A549 (cell line): ENCODE measurements around the gene BTBD18. TPM values are rescaled to one million over a fixed set of nuclear protein-coding genes. Genes with fewer than 3 reads are reported as not detected.
A peak's percentile ranks its signal among the peaks of the same experiment; 100 is the strongest.

Experiments
- CBX2 ChIP-seq: fragments of 200-600 bp; sonication (generic); IDR thresholded peaks from 2 replicates; pipeline ENCODE4 v1.6.1; 2016; ENCODE audit warnings: low read depth, mild to moderate bottlenecking, borderline replicate concordance
- CBX8 ChIP-seq: fragments of 200-600 bp; sonication (generic); IDR thresholded peaks from 2 replicates; pipeline ENCODE4 v1.6.1; 2016
- CEBPB ChIP-seq, 2 experiments: fragments of >200 bp in 1 of 2; sonication (Bioruptor Twin) in 1 of 2; formaldehyde crosslinking in 1 of 2; IDR thresholded peaks; 2 replicates each; pipeline ENCODE4 v1.6.1; 2012 to 2016
- CHD2 ChIP-seq: fragments of 150-350 bp; IDR thresholded peaks from 2 replicates; pipeline ENCODE4 v1.6.1; 2014; ENCODE audit warnings: low read length; ENCODE audit not compliant: partially characterized antibody
- EP300 ChIP-seq, 2 experiments: fragments of >200 bp; sonication (Bioruptor Twin); formaldehyde crosslinking; IDR thresholded peaks; 2 replicates in 1 of 2; 3 replicates in 1 of 2; pipeline ENCODE4 v1.6.1; 2016 to 2017
- FOSB ChIP-seq: fragments of 250-450 bp; sonication (Bioruptor Pico); IDR thresholded peaks from 2 replicates; pipeline ENCODE4 v1.5.0; 2020; ENCODE audit warnings: mild to moderate bottlenecking, moderate library complexity
- FOSL2 ChIP-seq, 2 experiments: fragments of 450-650 bp in 1 of 2; fragments of >200 bp in 1 of 2; sonication (Bioruptor Twin) in 1 of 2; formaldehyde crosslinking; IDR thresholded peaks; 2 replicates each; pipeline versions ENCODE4 v1.5.0 to v1.6.1; 2016 to 2020; ENCODE audit warnings: mild to moderate bottlenecking in 1 of 2, moderate library complexity in 1 of 2
- FOXS1 ChIP-seq: fragments of 250-450 bp; sonication (Bioruptor Pico); IDR thresholded peaks from 2 replicates; pipeline ENCODE4 v1.5.0; 2020; ENCODE audit warnings: mild to moderate bottlenecking, moderate library complexity
- GATA3 ChIP-seq: IDR thresholded peaks from 2 replicates; pipeline ENCODE4 v1.6.1; 2012; ENCODE audit warnings: borderline replicate concordance
- HDAC2 ChIP-seq: fragments of 200-600 bp; sonication (generic); IDR thresholded peaks from 2 replicates; pipeline ENCODE4 v1.6.1; 2016
- HOXA7 ChIP-seq: fragments of 250-450 bp; sonication (Bioruptor Pico); IDR thresholded peaks from 2 replicates; pipeline ENCODE4 v1.5.0; 2020; ENCODE audit warnings: mild to moderate bottlenecking, moderate library complexity
- KDM1A ChIP-seq: fragments of 200-600 bp; sonication (generic); IDR thresholded peaks from 2 replicates; pipeline ENCODE4 v1.6.1; 2016; ENCODE audit warnings: low read depth, mild to moderate bottlenecking
- KDM5A ChIP-seq: fragments of 200-600 bp; sonication (generic); IDR thresholded peaks from 2 replicates; pipeline ENCODE4 v1.6.1; 2016; ENCODE audit warnings: antibody characterized with exemption, mild to moderate bottlenecking
- MYC ChIP-seq: IDR thresholded peaks from 2 replicates; pipeline ENCODE4 v1.6.1; 2012; ENCODE audit warnings: mild to moderate bottlenecking, inconsistent platforms, low read length, improper control_type of control experiment, borderline replicate concordance
- NFE2L2 ChIP-seq: fragments of 150-350 bp; conservative IDR thresholded peaks from 2 replicates; pipeline ENCODE4 v1.6.1; 2014; ENCODE audit warnings: low read length
- NPAS2 ChIP-seq: fragments of 250-450 bp; sonication (Bioruptor Pico); IDR thresholded peaks from 2 replicates; pipeline ENCODE4 v1.8.0; 2022; ENCODE audit warnings: mild to moderate bottlenecking, moderate library complexity, borderline replicate concordance
- POLR2A ChIP-seq: IDR thresholded peaks from 2 replicates; pipeline ENCODE4 v1.6.1; 2012; ENCODE audit warnings: mild to moderate bottlenecking, low read length
- POLR2AphosphoS2 ChIP-seq: conservative IDR thresholded peaks from 2 replicates; pipeline ENCODE4 v1.6.1; 2012; ENCODE audit warnings: low read length, improper control_type of control experiment, inconsistent platforms
- RAD21 ChIP-seq, 2 experiments: fragments of >200 bp in 1 of 2; sonication (Bioruptor Twin) in 1 of 2; formaldehyde crosslinking in 1 of 2; IDR thresholded peaks in 1 of 2; conservative IDR thresholded peaks in 1 of 2; 2 replicates in 1 of 2; 3 replicates in 1 of 2; pipeline ENCODE4 v1.6.1; 2012 to 2018; ENCODE audit warnings: inconsistent platforms in 1 of 2
- RNF2 ChIP-seq: fragments of 200-600 bp; sonication (generic); IDR thresholded peaks from 2 replicates; pipeline ENCODE4 v1.6.1; 2016; ENCODE audit warnings: low read depth, mild to moderate bottlenecking, antibody characterized with exemption, moderate library complexity, borderline replicate concordance
- SREBF2 ChIP-seq: fragments of 450-650 bp; IDR thresholded peaks from 2 replicates; pipeline ENCODE4 v1.6.1; 2014; ENCODE audit warnings: mild to moderate bottlenecking, moderate library complexity
- TFCP2L1 ChIP-seq: fragments of 250-450 bp; sonication (Bioruptor Pico); IDR thresholded peaks from 2 replicates; pipeline ENCODE4 v1.5.0; 2021; ENCODE audit warnings: mild to moderate bottlenecking
- TP53 ChIP-seq: fragments of 250-450 bp; sonication (Bioruptor Pico); IDR thresholded peaks from 2 replicates; pipeline ENCODE4 v1.5.0; 2021; ENCODE audit warnings: mild to moderate bottlenecking, moderate library complexity
- ZFP36 ChIP-seq: fragments of 450-650 bp; IDR thresholded peaks from 2 replicates; pipeline ENCODE4 v1.6.1; 2014; ENCODE audit warnings: borderline replicate concordance; ENCODE audit not compliant: partially characterized antibody
- polyA plus RNA-seq, 4 experiments: library from polyadenylated mRNA; depleted of rRNA in 3 of 4; stranded (reverse); fragments of >200 nt; fragmentation: RNase III in 1 of 4; extraction: RNeasy Plus Mini Kit Qiagen cat#74134 plus additional on column Dnase treatment in 1 of 4; gene quantifications; 2 replicates in 3 of 4; 3 replicates in 1 of 4; pipeline ENCODE4 v1.2.3, GENCODE V29; 2011 to 2017
- TF ChIP-seq, protein P1 (sequence below): fragments of 250-450 bp; sonication (Bioruptor Pico); IDR thresholded peaks from 2 replicates; pipeline ENCODE4 v1.5.0; 2020; ENCODE audit warnings: low read depth, mild to moderate bottlenecking, moderate library complexity
- TF ChIP-seq, protein P2 (sequence below): IDR thresholded peaks from 2 replicates; pipeline ENCODE4 v1.6.1; 2012
- TF ChIP-seq, protein P3 (sequence below): fragments of 250-450 bp; sonication (Bioruptor Pico); IDR thresholded peaks from 2 replicates; pipeline ENCODE4 v1.5.0; 2021; ENCODE audit warnings: mild to moderate bottlenecking, moderate library complexity, borderline replicate concordance
- TF ChIP-seq, protein P4 (sequence below): fragments of >200 bp; sonication (Bioruptor Twin); formaldehyde crosslinking; IDR thresholded peaks from 3 replicates; pipeline ENCODE4 v1.5.1; 2016
- TF ChIP-seq, protein P5 (sequence below): IDR thresholded peaks from 2 replicates; pipeline ENCODE4 v1.6.1; 2012; ENCODE audit warnings: low read depth, borderline replicate concordance
- TF ChIP-seq, protein P6 (sequence below): fragments of 150-350 bp; IDR thresholded peaks from 2 replicates; pipeline ENCODE4 v1.6.1; 2014; ENCODE audit warnings: low read depth, mild to moderate bottlenecking, low read length

Gene BTBD18
- polyA plus RNA-seq, 2 of the 4 experiments (the other 2 are of a cell fraction) = not detected

DNA sequence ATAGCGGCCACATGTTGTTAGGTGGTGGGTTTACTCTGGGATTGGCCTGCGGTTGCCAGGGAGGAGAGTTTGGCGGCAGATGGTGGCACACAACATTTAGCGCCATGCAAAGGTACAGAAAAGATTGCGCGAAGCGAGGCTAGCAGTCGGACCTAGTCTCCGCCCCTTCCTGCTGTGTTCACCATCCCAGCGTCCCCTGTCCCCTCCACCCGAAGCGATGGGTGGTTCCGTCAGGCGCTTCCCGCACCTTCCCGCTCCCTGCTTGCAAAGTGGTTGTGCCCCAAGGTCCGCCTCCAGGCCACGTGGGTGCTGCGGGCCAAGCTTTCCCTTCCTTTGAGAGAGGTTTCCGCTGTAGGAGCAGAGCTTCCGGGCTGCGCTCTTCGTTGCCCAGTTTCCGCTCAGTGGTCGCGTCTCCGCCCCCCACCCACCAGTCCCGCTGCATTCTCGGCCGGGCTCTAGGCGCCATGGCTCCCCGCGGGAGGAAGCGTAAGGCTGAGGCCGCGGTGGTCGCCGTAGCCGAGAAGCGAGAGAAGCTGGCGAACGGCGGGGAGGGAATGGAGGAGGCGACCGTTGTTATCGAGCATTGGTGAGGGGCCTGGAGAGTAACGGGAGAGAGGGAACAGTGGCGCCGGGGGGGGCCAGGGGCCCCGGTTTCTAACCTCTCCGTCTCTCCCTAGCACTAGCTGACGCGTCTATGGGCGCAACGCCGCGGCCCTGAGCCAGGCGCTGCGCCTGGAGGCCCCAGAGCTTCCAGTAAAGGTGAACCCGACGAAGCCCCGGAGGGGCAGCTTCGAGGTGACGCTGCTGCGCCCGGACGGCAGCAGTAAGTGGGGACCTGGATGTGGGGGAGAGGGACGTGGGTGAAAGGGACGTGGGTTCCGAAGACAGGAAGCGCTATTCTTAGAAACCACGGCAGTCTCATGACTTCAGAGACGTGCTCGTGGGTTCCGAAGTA lies 10.2 kb downstream of the BTBD18 start, which contains the start of gene SELENOH (continued):
- TF ChIP-seq, protein P1, sequence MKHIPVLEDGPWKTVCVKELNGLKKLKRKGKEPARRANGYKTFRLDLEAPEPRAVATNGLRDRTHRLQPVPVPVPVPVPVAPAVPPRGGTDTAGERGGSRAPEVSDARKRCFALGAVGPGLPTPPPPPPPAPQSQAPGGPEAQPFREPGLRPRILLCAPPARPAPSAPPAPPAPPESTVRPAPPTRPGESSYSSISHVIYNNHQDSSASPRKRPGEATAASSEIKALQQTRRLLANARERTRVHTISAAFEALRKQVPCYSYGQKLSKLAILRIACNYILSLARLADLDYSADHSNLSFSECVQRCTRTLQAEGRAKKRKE (CRISPR knock-in tag) = no peak
- TF ChIP-seq NFE2L2 (no peak), FOSL2 (IDR thresholded peaks at IDR 0.05) (no peak), FOSL2 (CRISPR knock-in tag; IDR thresholded peaks at IDR 0.05) (0 out of 2 replicates have a peak, but pooled peaks have one; percentile 17), MYC (peak; percentile 98), POLR2AphosphoS2 (peak; percentile 90), HOXA7 (CRISPR knock-in tag) (0 out of 2 replicates have a peak, but pooled peaks have one; percentile 73), KDM1A (no peak), NPAS2 (CRISPR knock-in tag) (no peak), RAD21 (conservative IDR thresholded peaks at IDR 0.05 in 1 of 2, IDR thresholded peaks at IDR 0.05 in 1 of 2) (peak in 1 of 2 experiments; percentile 18; a peak in 2 of 5 replicates), CEBPB (IDR thresholded peaks at IDR 0.05) (peak in 1 of 2 experiments; percentile 48; a peak in 1 of 4 replicates), TP53 (CRISPR knock-in tag) (no peak), RNF2 (no peak), POLR2A (peak; percentile 53), TFCP2L1 (peak; percentile 93), EP300 (IDR thresholded peaks at IDR 0.05) (no peak), SREBF2 (no peak), CHD2 (peak; percentile 33), KDM5A (peak; percentile 35), FOSB (CRISPR knock-in tag) (peak; percentile 84), HDAC2 (0 out of 2 replicates have a peak, but pooled peaks have one; percentile 35), GATA3 (peak; percentile 76), FOXS1 (CRISPR knock-in tag) (no peak), CBX8 (no peak), ZFP36 (no peak), CBX2 (no peak)
- TF ChIP-seq, protein P2, sequence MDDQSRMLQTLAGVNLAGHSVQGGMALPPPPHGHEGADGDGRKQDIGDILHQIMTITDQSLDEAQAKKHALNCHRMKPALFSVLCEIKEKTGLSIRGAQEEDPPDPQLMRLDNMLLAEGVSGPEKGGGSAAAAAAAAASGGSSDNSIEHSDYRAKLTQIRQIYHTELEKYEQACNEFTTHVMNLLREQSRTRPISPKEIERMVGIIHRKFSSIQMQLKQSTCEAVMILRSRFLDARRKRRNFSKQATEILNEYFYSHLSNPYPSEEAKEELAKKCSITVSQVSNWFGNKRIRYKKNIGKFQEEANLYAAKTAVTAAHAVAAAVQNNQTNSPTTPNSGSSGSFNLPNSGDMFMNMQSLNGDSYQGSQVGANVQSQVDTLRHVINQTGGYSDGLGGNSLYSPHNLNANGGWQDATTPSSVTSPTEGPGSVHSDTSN = peak; percentile 66; the same call in 1 of the 2 replicates
- TF ChIP-seq, protein P3, sequence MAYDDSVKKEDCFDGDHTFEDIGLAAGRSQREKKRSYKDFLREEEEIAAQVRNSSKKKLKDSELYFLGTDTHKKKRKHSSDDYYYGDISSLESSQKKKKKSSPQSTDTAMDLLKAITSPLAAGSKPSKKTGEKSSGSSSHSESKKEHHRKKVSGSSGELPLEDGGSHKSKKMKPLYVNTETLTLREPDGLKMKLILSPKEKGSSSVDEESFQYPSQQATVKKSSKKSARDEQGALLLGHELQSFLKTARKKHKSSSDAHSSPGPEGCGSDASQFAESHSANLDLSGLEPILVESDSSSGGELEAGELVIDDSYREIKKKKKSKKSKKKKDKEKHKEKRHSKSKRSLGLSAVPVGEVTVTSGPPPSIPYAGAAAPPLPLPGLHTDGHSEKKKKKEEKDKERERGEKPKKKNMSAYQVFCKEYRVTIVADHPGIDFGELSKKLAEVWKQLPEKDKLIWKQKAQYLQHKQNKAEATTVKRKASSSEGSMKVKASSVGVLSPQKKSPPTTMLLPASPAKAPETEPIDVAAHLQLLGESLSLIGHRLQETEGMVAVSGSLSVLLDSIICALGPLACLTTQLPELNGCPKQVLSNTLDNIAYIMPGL (CRISPR knock-in tag) = no peak
- TF ChIP-seq, protein P4, sequence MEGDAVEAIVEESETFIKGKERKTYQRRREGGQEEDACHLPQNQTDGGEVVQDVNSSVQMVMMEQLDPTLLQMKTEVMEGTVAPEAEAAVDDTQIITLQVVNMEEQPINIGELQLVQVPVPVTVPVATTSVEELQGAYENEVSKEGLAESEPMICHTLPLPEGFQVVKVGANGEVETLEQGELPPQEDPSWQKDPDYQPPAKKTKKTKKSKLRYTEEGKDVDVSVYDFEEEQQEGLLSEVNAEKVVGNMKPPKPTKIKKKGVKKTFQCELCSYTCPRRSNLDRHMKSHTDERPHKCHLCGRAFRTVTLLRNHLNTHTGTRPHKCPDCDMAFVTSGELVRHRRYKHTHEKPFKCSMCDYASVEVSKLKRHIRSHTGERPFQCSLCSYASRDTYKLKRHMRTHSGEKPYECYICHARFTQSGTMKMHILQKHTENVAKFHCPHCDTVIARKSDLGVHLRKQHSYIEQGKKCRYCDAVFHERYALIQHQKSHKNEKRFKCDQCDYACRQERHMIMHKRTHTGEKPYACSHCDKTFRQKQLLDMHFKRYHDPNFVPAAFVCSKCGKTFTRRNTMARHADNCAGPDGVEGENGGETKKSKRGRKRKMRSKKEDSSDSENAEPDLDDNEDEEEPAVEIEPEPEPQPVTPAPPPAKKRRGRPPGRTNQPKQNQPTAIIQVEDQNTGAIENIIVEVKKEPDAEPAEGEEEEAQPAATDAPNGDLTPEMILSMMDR = no peak
- TF ChIP-seq, protein P5, sequence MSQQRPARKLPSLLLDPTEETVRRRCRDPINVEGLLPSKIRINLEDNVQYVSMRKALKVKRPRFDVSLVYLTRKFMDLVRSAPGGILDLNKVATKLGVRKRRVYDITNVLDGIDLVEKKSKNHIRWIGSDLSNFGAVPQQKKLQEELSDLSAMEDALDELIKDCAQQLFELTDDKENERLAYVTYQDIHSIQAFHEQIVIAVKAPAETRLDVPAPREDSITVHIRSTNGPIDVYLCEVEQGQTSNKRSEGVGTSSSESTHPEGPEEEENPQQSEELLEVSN = peak; percentile 89
- TF ChIP-seq, protein P6, sequence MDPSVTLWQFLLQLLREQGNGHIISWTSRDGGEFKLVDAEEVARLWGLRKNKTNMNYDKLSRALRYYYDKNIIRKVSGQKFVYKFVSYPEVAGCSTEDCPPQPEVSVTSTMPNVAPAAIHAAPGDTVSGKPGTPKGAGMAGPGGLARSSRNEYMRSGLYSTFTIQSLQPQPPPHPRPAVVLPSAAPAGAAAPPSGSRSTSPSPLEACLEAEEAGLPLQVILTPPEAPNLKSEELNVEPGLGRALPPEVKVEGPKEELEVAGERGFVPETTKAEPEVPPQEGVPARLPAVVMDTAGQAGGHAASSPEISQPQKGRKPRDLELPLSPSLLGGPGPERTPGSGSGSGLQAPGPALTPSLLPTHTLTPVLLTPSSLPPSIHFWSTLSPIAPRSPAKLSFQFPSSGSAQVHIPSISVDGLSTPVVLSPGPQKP = no peak
